K562 (cell line): ENCODE measurements around the gene KATNB1. TPM values are rescaled to one million over a fixed set of nuclear protein-coding genes. Genes with fewer than 3 reads are reported as not detected.
A peak's percentile ranks its signal among the peaks of the same experiment; 100 is the strongest.

Experiments
- AFF1 ChIP-seq, 2 experiments: fragments of 450-650 bp; IDR thresholded peaks; 2 replicates each; pipeline ENCODE4 v1.6.1; 2018; ENCODE audit warnings: mild to moderate bottlenecking in 2 of 2, low read depth in 1 of 2; ENCODE audit not compliant: partially characterized antibody in 2 of 2
- CAMTA2 ChIP-seq: fragments of 250-450 bp; sonication (Bioruptor Pico); conservative IDR thresholded peaks from 2 replicates; pipeline ENCODE4 v1.5.1; 2022
- CXXC5 ChIP-seq: fragments of 250-450 bp; sonication (Bioruptor Pico); IDR thresholded peaks from 2 replicates; pipeline ENCODE4 v1.8.0; 2022; ENCODE audit warnings: inconsistent platforms, mild to moderate bottlenecking, moderate library complexity
- E2F4 ChIP-seq: sonication (generic); formaldehyde crosslinking; IDR thresholded peaks from 2 replicates; pipeline ENCODE4 v1.8.0; 2022; ENCODE audit warnings: mild to moderate bottlenecking, low read depth, missing genetic modification reagents
- HDAC1 ChIP-seq, 2 experiments: fragments of 450-650 bp; IDR thresholded peaks; 2 replicates each; pipeline ENCODE4 v1.6.1; 2016 to 2017; ENCODE audit warnings: inconsistent platforms in 1 of 2, mild to moderate bottlenecking in 1 of 2, moderate library complexity in 1 of 2
- HMGN3 ChIP-seq: IDR thresholded peaks from 2 replicates; pipeline ENCODE4 v1.6.1; 2011; ENCODE audit warnings: borderline replicate concordance, low read depth, mild to moderate bottlenecking, mixed read lengths, low read length; ENCODE audit not compliant: insufficient read length; ENCODE audit errors: extremely low read depth
- MCM2 ChIP-seq: fragments of 450-650 bp; IDR thresholded peaks from 2 replicates; pipeline ENCODE4 v1.6.1; 2017; ENCODE audit warnings: low read depth, mild to moderate bottlenecking
- MEIS2 ChIP-seq: fragments of 450-650 bp; IDR thresholded peaks from 2 replicates; pipeline ENCODE4 v1.6.1; 2014; ENCODE audit warnings: mild to moderate bottlenecking; ENCODE audit not compliant: partially characterized antibody
- PHB2 ChIP-seq: fragments of 450-650 bp; IDR thresholded peaks from 2 replicates; pipeline ENCODE4 v1.6.1; 2017; ENCODE audit warnings: low read depth
- RAD51 ChIP-seq: fragments of 450-650 bp; IDR thresholded peaks from 2 replicates; pipeline ENCODE4 v1.7.1; 2016; ENCODE audit warnings: low read depth, mild to moderate bottlenecking, borderline replicate concordance
- SPI1 ChIP-seq: IDR thresholded peaks from 2 replicates; pipeline ENCODE4 v1.6.1; 2011; ENCODE audit warnings: low read depth, low read length, control low read depth, borderline replicate concordance
- VEZF1 ChIP-seq: fragments of 200-800 bp; sonication (Bioruptor generic); IDR thresholded peaks from 2 replicates; pipeline ENCODE4 v1.6.1; 2017; ENCODE audit warnings: missing genetic modification characterization, missing compliant biosample characterization
- ZBTB9 ChIP-seq: fragments of 450-650 bp; formaldehyde crosslinking; IDR thresholded peaks from 2 replicates; pipeline ENCODE4 v1.4.0; 2020; ENCODE audit warnings: mild to moderate bottlenecking, moderate library complexity
- ZKSCAN8 ChIP-seq: fragments of 200-800 bp; sonication (Bioruptor generic); IDR thresholded peaks from 2 replicates; pipeline ENCODE4 v1.6.1; 2016; ENCODE audit warnings: missing genetic modification characterization, missing compliant biosample characterization
- ZNF175 ChIP-seq: fragments of 200-800 bp; sonication (Bioruptor generic); IDR thresholded peaks from 2 replicates; pipeline ENCODE4 v1.6.1; 2016; ENCODE audit warnings: low read depth, mild to moderate bottlenecking, missing genetic modification characterization, missing compliant biosample characterization
- ZNF436 ChIP-seq: fragments of 250-450, 450-650 bp; sonication (Bioruptor Pico); formaldehyde crosslinking; IDR thresholded peaks from 2 replicates; pipeline ENCODE4 v1.7.0; 2020; ENCODE audit warnings: mild to moderate bottlenecking
- ZNF445 ChIP-seq: fragments of 250-450 bp; sonication (Bioruptor Pico); IDR thresholded peaks from 2 replicates; pipeline ENCODE4 v1.4.0; 2020; ENCODE audit warnings: low read depth, mild to moderate bottlenecking, moderate library complexity
- ZNF511 ChIP-seq: sonication (generic); formaldehyde crosslinking; IDR thresholded peaks from 2 replicates; pipeline ENCODE4 v1.8.0; 2022; ENCODE audit warnings: mild to moderate bottlenecking, missing genetic modification reagents
- polyA plus RNA-seq, 8 experiments: library from polyadenylated mRNA; depleted of rRNA in 4 of 8; stranded (reverse) in 5 of 8; unstranded in 3 of 8; fragments of >200 nt; fragmentation: Nextera tagmentation in 2 of 8; fragmentation: Illumina TruSeq in 1 of 8; extraction: Ambion mirVana in 2 of 8; extraction: Trizol in 1 of 8; gene quantifications; 2 replicates each; pipeline versions ENCODE4 v1.2.1 to v1.2.3, GENCODE V29; 2011 to 2014; ENCODE audit warnings: inconsistent platforms in 1 of 8, missing spikeins in 1 of 8
- total RNA-seq, 7 experiments: library from RNA; depleted of rRNA in 6 of 7; stranded (reverse); fragments of >200 nt in 6 of 7; fragmentation: Illumina TruSeq in 2 of 7; extraction: Trizol in 2 of 7; gene quantifications; 2 replicates each; pipeline versions ENCODE4 v1.2.1 to v1.2.3, GENCODE V29; 2011 to 2021; ENCODE audit warnings: low replicate concordance in 1 of 7

The KATNB1 gene
- total and polyA plus RNA-seq, 9 of the 15 experiments (the other 6 are each of a cell fraction or from before 2014, with no cell fraction given) = 1.2 to 52.6 (median 21.9) TPM

- no peak for TF ChIP-seq HMGN3
- peak; percentile 67 for TF ChIP-seq SPI1
- 0 out of 2 replicates have a peak, but pooled peaks have one; percentile 6 for TF ChIP-seq VEZF1 (CRISPR knock-in tag)
- TF ChIP-seq RAD51 = no peak
- no peak for TF ChIP-seq ZNF175 (CRISPR knock-in tag)
- TF ChIP-seq MEIS2 = peak; percentile 74
- 0 out of 2 replicates have a peak, but pooled peaks have one; percentile 37 for TF ChIP-seq ZBTB9 (CRISPR knock-in tag)
- no peak for TF ChIP-seq HDAC1 (IDR thresholded peaks at IDR 0.05)
- TF ChIP-seq AFF1 (IDR thresholded peaks at IDR 0.05; ENCODE audit: low read depth in 1 of 2, partially characterized antibody in 2 of 2) = no peak
- no peak for TF ChIP-seq PHB2
- no peak for TF ChIP-seq MCM2
- TF ChIP-seq E2F4 (CRISPR knock-in tag) = 0 out of 2 replicates have a peak, but pooled peaks have one; percentile 22
- TF ChIP-seq CXXC5 (CRISPR knock-in tag) = 0 out of 2 replicates have a peak, but pooled peaks have one; percentile 7
- TF ChIP-seq ZNF445 (CRISPR knock-in tag) = no peak
- TF ChIP-seq ZKSCAN8 (CRISPR knock-in tag) = no peak
- TF ChIP-seq ZNF511 = 0 out of 2 replicates have a peak, but pooled peaks have one; percentile 32
- no peak for TF ChIP-seq CAMTA2 (CRISPR knock-in tag)
- TF ChIP-seq ZNF436 (CRISPR knock-in tag) = no peak
Measured at GRCh38 chr16:57701759-57702371, 33.7 kb upstream of the KATNB1 start (continued).
